CD4-positive, alpha-beta T cell treated with Interleukin-6 for 4 hours (primary cell): ENCODE data around the gene CNOT8.
"Not testable (repeated sequence)": the region's sequence is repeated elsewhere in the genome, so short reads cannot be mapped to it uniquely, and the experiment has no call there.

ENCODE experiments used
- DNase-seq: peaks from one replicate; pipeline ENCODE4 v3.0.0-alpha.2; 2020; ENCODE audit warnings: mixed read lengths

Gene CNOT8

DNA sequence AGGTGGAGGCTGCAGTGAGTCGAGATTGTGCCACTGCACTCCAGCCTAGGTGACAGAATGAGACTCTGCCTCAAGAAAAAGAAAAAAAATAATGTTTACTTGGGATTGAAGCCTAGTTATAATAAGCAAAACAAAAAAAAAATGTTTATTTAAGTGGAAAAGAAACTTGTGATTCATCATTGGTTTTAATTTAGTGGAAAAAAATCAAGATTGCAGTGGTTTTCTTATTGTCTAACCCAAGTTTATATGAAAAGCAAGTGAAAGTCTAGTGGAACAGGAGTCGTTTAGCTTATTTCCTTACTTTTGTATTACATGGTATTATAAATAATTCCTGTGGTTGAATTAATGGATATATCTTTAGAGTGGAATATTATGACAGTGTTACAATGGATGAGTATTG, 8.4 kb downstream of the CNOT8 start:
- DNase-seq: no peak

DNA sequence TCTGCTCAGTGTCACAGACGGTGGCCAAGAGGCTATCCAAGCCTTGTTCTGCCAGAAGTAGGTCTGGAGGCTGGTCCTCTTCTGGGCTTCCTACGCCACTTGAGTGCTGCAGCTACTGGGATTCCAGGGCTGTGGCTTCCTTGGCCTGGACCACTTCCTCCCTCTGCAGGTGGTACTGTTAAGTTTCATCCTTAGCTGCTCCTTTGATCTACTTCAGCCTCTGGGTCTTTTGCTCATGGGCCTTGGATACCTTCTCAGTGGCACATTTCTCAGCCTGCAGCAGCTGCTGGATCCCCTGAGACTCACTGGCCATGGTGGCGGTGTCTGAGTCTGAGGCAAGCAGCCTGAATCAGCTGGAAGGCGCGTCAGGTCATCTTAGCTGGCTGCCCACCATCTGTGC, 10.3 kb downstream of the CNOT8 start:
- peak; percentile 26 for DNase-seq

DNA sequence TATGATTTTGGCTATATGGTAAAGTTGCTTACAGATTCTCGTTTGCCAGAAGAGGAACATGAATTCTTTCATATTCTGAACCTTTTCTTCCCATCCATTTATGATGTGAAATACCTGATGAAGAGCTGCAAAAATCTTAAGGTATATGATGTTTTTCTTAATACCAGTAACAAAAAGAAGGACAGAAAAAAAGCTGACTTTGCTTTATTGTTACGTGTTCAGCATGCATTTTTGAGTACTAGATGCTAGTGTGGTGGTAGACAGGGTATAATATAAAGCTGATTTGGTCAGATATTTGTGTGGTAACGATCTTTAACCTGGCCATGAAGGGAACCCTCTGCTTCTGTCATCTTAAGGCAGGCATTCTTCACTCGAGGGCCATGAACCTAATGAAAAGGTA, 13.3 kb downstream of the CNOT8 start:
- no peak for DNase-seq

DNA sequence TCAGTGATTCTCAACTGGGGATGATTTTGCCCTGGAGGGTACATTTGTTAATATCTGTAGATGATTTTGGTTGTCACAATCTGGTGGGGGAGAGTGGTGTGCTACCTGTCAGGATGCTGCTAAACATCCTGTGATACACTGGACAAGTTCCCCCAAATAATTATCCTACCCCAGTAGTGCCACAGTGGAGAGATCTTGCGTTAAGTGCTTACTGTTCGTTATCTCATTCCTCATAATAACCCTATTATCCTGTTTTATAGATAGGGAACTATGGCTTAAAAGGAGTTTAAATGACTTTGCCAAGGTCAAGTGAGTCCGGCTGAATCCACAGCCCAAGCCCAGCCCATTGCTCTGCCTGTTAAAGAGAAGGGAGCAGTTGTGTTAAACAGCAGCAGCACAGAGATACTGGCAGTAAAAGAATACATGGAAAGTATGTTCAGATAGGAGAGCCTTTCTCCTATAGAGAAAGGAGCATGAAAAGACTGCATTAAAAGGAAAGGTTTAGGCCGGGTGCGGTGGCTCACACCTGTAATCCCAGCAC, 15.4 kb downstream of the CNOT8 start:
- DNase-seq: no peak

DNA sequence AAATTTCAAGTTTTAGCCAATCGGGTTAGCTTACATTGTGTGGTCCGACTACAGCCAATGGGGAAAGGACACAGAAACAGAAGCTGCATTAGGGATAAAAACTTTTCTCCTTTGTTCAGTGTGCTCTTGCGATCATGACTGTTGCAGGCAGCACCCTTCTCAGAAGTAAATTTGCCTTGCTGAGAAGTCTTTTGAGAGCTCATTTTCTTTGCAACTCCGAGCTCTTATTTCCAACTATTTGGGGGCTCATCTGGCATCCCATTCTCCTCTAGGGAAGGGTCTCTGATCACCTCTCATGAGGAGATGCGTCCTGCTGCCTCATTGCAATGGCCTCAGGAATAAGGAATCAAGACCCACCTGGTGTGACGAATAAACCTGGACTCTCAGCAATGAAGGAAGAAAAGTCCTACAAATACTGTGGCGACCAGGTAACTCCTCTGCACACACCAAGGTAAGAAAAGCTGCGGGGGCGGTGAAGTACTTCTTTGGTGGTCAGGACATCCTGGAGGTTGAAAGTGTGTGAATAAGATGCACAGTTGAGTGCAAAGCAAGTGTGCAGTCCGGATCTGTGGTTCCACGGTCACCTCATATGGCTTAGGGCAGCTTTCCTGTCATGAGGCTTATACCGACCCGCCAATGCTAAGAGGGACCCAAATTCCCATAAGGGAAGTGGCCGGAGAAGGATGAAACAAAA, 20.4 kb downstream of the CNOT8 start:
- no peak for DNase-seq

DNA sequence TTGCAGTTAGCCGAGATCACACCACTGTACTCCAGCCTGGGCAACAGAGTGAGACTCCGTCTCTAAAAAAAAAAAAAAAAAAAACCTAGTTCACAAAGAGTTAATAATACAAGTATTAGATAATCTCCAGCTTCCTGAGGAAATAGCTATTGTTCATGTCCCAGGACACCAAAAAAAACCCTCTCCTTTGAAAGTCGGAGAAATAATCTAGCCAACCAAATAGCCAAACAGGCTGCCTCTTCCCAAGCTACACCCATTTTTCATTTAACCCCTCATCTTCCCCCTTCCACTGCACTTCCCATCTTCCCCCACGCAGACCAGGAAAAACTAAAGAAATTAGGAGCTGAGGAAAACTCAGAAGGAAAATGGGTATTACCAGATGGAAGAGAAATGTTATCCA, 23.6 kb downstream of the CNOT8 start:
- DNase-seq: no peak

DNA sequence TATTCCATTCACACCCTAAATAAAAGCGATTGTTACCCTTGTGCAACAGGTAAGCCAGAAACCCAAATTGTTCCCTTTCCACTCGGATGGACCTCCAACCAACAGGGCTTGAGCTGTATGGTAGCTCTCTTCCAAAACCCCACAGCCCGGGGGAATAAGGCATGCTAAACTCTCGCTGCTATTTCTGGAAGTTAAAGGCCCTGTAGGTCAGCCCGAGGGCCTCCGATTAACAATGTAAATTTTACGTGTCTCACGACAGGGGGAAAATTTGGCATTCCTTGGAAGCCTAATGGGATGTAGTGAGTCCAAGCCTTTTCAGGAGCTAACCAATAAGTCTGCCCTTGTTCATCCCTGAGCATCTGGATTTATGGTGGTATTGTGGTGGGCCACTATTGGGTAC, 26.0 kb downstream of the CNOT8 start:
- DNase-seq: no peak

DNA sequence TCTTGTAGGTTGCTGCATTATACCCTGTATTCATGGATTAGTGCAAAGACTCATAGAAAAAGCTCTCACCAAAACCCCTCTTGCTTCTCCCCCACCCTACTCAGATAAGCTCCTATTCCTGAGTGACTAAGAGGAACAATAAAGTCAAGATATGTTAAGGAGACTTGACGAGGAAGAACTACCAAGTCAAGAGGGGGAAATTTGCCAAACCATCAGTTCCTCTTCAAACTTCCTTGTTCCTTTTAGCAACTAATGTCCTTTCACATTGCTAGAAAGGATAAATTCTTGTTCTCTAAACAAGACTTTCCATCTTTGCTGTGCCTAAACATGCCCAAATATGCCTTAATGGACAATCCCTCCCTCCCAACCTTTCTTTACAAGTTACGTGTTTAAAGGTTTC, 27.0 kb downstream of the CNOT8 start:
- DNase-seq: no peak

DNA sequence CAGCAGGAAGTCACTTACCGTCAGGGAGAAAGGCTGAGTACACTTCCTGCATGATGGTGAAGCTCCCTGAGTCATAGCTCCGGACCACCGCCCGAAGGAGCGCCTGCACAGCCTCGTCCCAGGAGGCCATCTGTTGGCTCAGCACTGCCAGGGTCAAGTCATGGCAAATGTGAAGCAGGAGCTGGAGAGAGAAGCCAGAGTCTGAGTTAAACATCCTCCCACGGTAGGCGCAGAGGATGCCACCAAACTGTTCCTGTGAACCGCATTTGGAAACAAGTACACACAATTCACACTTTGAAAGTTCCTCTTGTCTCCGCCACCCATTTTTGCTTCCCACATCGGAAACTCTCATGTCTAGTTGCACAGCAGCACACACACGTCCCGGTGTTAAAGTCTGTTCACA, 33.9 kb downstream of the CNOT8 start:
- no peak for DNase-seq

DNA sequence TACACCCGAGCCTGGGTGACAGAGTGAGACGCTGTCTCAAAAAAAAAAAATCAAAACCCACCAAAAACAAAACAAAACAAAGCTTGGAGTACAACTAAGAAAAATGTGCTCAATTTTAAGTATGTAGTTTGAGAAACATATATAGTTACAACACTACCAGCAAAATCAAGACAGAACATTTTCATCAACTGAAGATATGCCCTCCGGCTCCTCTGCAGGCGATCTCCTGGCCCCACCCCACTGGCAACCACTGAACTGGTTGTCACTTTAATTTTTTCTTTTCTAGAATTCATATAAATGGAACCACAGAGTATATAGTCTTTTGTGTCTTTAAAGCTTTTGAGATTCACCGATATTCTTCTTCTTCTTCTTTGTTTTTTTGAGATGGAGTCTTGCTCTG, 35.0 kb downstream of the CNOT8 start:
- no peak for DNase-seq

DNA sequence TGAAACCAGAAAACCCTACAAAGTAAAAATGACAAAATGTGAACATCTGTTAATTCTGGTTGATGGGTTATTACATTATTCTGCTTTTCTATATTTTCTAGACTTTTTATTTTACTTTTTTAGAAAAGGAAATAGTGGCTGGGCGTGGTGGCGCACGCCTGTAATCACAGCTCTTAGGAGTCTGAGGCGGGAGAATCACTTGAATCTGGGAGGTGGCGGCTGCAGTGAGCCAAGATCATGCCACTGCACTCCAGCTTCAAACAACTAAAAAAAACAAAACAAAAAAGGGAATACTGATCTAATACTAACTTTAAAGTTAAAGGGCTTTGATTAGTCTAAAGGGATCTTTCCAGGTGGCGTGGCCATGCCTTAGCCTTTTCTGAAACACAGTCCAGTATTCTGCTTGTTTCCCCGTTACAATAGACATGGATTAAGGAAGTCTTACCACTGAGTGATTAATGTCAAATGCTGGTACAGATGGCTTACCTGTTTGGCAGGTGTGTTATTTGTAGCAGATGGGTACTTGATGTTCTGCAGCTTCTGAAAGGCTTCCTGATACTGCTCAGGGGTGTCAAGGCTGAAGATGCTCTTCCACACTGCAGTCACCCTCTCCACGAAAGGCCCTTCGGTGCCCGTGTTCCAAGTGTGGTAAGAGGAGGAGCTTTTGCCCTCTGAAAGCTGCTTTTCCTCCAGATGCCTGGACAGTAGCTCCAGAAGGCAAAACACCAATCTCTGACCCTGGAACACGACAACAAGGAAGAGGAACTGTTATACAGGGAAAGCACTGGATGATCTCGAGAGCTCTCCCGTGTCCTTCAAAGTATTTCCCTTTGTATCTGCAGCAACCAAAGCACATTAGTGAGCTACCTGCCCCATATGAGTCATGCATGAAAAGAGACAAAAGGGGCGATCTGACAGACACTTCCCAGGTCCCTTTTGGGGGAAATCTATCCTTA, 37.5 kb downstream of the CNOT8 start:
- no peak for DNase-seq

DNA sequence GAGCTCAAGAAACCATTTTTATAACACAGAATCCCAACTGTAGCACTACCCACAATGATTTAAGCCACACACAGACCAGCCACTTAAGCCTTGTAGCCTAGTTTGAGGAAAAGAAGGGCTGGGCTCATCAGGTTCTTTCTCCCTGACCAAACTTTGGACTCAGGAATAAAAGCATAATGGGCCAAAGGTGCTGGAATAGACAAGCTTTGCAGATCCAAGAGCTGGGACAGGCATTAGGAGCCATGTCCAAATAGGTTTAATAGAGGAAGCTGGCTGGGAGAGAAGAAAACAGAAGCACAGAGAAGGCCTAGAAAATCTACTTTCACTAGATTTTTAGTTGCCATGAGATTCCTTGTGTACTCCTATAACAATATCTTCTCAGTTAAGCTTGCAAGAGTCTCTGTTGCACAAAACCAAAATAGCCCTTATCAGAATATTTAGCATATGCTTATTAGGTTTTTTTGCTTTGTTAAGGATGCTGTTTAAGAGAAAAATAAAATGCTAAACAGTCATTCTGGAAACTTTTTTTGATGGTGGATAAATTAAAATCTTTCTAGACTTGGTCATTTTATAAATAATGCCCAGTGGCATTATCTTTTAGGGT, 38.2 kb downstream of the CNOT8 start:
- no peak for DNase-seq

DNA sequence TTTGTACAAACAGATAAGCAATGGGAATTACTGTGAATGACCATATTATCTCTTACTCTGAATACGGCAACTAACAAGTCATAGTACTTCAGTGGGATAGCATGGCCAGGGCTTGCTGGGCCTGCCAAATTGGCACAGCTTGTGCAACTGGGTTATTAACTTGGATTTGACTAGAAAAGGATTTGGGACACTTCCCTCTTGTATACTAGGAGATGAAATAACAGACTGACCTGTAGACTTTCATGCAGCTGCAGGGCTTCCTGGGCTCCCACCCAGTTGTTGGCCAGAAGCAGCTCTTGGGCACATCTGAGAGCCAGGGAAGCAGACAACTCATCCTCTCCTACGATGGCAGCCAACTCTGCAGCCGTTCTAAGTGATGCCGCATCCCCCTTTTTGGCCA, 39.8 kb downstream of the CNOT8 start:
- no peak for DNase-seq

DNA sequence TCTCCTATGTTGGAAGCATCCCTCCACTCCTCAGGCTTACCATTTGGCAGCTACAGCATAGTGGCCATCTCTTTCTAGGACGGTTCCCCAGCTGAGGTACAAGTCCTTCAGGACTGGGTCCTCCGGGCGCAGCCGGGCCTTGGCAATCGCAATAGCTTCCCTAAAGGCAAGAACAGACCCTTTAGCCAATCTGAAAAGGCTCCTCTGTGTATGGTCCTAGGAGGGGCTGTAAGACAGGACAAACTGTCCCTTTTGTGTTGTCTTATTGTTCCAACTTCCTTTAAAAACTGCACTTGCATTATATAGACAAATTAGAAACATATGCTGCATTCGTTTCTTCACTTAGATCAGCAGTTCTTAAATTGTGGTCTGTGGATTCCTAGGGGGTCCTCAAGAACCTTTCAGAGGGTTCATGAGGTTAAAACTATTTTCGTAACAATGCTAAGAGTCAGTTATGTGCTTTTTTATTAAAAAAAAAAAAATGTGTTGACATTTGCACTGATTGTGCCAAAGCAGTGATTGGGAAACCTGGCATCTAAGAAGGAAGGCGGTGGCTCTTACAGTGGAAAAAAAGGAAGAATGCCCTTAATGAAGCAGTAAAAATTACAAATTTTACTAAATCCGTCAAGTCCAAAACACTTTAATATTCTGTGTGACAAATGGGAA, 40.9 kb downstream of the CNOT8 start:
- DNase-seq: no peak

DNA sequence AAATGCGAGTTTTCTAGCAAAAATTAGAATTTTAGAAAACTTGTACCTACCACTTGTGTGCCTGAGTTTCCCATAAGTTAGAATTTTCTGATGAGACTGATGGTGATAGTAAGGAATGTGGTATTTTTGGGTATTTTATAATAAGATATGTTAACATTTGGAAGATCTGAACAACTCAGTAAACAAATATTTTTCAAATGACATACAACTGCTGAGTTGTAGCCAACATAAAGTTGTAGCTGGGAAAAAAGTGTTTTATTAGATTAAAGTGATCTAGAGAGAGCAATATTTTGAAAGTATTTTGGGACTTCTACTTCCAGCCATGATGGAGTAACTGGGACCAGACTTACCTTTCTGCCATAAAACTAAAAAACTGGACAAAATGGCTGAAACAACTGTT, 41.6 kb downstream of the CNOT8 start:
- DNase-seq: no peak

DNA sequence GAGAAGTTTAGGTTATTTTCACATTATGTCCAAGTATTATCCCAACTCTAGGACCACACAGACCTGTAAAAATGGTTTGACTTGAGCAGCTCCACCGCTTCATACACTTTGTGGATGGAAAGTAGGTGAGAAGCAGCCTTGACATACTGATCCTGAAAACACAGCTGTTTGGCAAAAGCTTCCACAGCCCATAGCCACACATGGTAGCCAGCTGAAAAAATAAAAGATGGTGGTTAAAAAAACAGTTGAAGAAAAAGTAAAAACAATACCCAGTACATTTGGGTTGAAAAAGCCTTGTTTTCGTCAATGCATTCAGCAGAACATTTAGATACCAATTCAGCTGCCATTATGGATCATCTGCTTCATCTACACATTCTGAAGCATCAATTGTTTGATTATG, 42.8 kb downstream of the CNOT8 start:
- DNase-seq: no peak

DNA sequence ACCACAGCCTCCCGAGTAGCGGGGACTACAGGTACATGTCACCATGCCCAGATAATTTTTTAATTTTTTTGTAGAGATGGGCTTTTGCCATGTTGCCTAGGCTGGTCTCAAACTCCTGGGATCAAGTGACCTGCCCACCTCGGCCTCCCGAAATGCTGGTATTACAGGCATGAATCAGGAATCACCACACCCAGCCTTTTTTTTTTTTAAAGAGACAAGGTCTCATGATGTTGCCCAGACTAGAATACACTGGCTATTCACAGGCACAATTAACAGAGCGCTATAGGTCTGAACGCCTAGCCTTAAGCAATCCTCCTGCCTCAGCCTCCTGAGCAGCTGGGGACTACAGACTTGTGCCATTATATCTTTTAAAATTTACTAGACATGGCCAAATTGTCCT, 43.5 kb downstream of the CNOT8 start:
- DNase-seq: no peak

DNA sequence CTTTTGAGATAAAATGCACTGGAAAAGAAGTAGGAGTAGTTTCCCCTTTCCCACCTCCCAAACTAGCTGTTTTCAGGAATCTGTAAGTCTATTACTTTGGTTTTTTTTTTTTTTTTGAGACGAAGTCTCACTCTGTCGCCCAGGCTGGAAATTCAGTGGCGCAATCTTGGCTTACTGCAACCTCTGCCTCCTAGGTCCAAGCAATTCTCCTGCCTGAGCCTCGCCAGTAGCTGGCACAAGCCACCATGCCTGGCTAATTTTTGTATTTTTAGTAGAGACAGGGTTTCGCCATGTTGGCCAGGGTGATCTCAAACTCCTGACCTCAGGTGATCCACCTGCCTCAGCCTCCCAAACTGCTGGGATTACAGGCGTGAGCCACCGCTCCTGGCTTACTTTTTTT, 47.2 kb downstream of the CNOT8 start:
- not testable (repeated sequence) for DNase-seq

DNA sequence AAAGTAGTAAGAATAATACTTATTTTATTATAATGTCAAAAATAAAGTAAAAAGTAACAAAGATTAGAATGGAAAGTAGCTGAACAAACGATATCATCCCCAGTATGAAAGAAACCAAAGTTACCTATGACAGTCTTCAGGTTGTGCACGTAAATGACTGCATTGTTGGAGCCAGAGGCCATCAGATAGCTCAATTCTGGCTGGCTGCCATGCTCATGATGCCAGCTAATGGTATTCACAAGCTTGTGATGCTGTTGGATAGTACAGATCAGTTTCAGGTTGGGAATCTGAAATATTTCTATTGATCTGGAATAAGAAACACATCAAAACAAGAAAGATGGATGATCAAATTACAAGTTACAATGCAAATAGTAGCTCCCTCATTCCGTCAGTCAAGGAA, 58.4 kb downstream of the CNOT8 start:
- DNase-seq: no peak

DNA sequence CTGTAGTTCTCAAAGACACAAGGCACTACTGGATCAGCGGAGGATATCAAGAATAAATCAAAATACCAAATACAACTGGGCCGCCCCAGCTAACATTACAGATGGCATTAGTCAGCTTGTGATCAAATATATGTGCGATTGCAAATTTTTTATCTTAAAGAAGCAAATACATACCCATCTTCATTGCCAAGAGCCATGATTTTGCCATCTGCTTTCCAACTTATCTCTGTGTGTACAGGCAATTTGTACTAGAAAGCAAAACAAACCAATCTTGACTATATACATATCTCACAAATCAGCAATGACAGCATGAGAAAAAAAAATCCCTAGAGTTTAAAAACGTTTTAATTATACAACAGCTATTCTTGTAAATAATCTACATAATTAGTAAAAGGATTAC, 59.3 kb downstream of the CNOT8 start:
- no peak for DNase-seq

DNA sequence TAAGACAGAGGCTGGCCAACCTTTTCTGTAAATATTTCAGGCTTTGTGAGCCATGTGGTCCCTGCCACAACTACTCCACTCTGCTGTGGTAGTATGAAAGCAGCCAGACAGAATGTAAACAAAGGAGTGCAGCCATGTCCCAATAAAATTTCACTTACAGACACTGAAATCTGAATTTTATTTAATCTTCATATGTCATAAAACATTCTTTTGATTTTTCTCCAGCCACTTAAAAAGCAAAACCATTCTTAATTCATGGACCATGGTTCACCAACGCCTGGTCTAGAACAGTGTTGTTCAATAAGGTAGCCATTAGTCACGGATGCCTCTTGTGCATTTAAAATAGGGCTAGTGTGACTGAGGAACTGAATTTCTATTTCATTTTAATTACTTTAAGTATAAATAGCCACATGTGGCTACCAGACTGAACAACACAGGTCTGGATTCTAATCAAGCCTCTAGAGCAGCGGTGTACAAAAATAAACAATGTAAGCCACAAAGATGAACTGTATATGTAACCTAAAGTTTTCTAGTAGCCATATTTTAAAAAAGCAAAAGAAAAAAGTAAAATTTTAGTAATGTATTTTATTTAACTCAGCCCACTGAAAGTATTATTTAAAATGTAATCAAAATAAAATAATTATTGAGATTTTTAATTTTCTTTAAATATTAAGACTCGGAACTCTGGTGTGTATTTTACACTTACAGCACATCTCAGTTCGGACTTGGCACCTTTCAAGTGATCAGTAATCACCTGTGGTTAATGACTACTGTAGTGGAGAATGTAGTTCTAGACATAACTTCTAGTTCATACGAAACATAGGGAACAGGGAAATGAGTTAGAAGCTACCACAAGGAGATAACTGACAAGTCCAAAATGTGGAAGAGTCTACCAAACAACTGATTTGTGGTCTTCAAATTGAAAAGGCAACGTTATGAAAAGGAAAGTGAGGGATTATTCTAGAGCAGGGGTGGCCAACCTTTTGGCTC, 65.3 kb downstream of the CNOT8 start:
- DNase-seq: no peak
